GM21737 (cell line): ENCODE results near the gene STT3A.

Source experiments
- ATAC-seq: cut with Tn5 transposase; IDR thresholded peaks from one replicate; pipeline ENCODE4 v1.9.1; 2021; ENCODE audit warnings: mild to moderate bottlenecking, moderate library complexity; ENCODE audit not compliant: unreplicated experiment

Gene STT3A

GRCh38 chr11:125649465-125650166 is 57.0 kb downstream of the STT3A start:
- ATAC-seq: no peak

- no peak for ATAC-seq
These were observed 70.0 kb downstream of the STT3A start for GRCh38 chr11:125662689-125663088.

- ATAC-seq: no peak
These were observed 71.3 kb downstream of the STT3A start for GRCh38 chr11:125663910-125664309.

GRCh38 chr11:125667151-125667550 is 74.5 kb downstream of the STT3A start:
- ATAC-seq: no peak

- ATAC-seq: no peak
These were observed 77.5 kb downstream of the STT3A start for GRCh38 chr11:125670172-125670571.

- no peak for ATAC-seq
These were observed 78.9 kb downstream of the STT3A start for GRCh38 chr11:125671561-125671960.
